T-helper 1 cell treated with Interleukin-12 subunit alpha and Interleukin-12 subunit beta and Interleukin-4 antibody, amounts not matched to agents 30 ng/mL and 1 ng/mL, for 36 hours (primary cell): ENCODE measurements around the gene HIPK3. TPM values are rescaled to one million over a fixed set of nuclear protein-coding genes. Genes with fewer than 3 reads are reported as not detected.
"Not testable (repeated sequence)": the region's sequence is repeated elsewhere in the genome, so short reads cannot be mapped to it uniquely, and the experiment has no call there.

Source experiments
- intact Hi-C: fragments of 100-400 bp; cut with micrococcal nuclease; formaldehyde crosslinking; loops from one replicate; pipeline ENCODE4 v1.15.1; 2024
- total RNA-seq: library from RNA; stranded (reverse); gene quantifications from 2 replicates; pipeline ENCODE4 v1.2.3, GENCODE V29; 2022

The HIPK3 gene
- total RNA-seq, 1 donor from 2014 or later, result 39.5 TPM

- intact Hi-C loops, result no loop called here
These were observed 93.1 kb downstream of the HIPK3 start for GRCh38 chr11:33350287-33350686.

- intact Hi-C loops, result no loop called here
These were observed 101.1 kb downstream of the HIPK3 start for GRCh38 chr11:33358150-33358831.

GRCh38 chr11:33360642-33361041, 103.5 kb downstream of the HIPK3 start:
- intact Hi-C loops, result loop anchor here (5.0 kb wide), 1 partner anchor 627 kb away; no protein-coding TSS in a partner anchor

- intact Hi-C loops, result loop anchor here (1.0 to 5.0 kb wide), 4 partner anchors 326 to 625 kb away; no protein-coding TSS in a partner anchor
These were observed 105.1 kb downstream of the HIPK3 start for GRCh38 chr11:33362051-33362910.

- intact Hi-C loops, result no loop called here
These were observed 109.7 kb downstream of the HIPK3 start for GRCh38 chr11:33366918-33367317.

- intact Hi-C loops, result not testable (repeated sequence)
These were observed 111.3 kb downstream of the HIPK3 start for GRCh38 chr11:33368475-33368874.

- intact Hi-C loops, result no loop called here
These were observed 111.8 kb downstream of the HIPK3 start for GRCh38 chr11:33368931-33369330.

GRCh38 chr11:33373636-33374035, 116.5 kb downstream of the HIPK3 start:
- intact Hi-C loops, result no loop called here

- intact Hi-C loops, result no loop called here
These were observed 118.1 kb downstream of the HIPK3 start for GRCh38 chr11:33375236-33375635.

- intact Hi-C loops, result no loop called here
These were observed 118.6 kb downstream of the HIPK3 start, which contains the start of gene KIAA1549L for GRCh38 chr11:33375688-33376311. Gene KIAA1549L (plus strand): TSS chr11:33376108.

GRCh38 chr11:33376331-33377310, 119.4 kb downstream of the HIPK3 start:
- intact Hi-C loops, result no loop called here

- intact Hi-C loops, result no loop called here
These were observed 120.5 kb downstream of the HIPK3 start for GRCh38 chr11:33377412-33378370.

- intact Hi-C loops, result no loop called here
These were observed 122.8 kb downstream of the HIPK3 start for GRCh38 chr11:33379947-33380346.

GRCh38 chr11:33383075-33383919, 126.1 kb downstream of the HIPK3 start:
- intact Hi-C loops, result no loop called here

GRCh38 chr11:33383920-33384209, 126.7 kb downstream of the HIPK3 start:
- intact Hi-C loops, result no loop called here

GRCh38 chr11:33384220-33384619, 127.0 kb downstream of the HIPK3 start:
- intact Hi-C loops, result no loop called here

GRCh38 chr11:33387581-33387980, 130.4 kb downstream of the HIPK3 start:
- intact Hi-C loops, result no loop called here

- intact Hi-C loops, result no loop called here
These were observed 130.8 kb downstream of the HIPK3 start for GRCh38 chr11:33387996-33388395.
